ENCODE results near the gene XRCC6.
"Not testable (repeated sequence)": the region's sequence is repeated elsewhere in the genome, so short reads cannot be mapped to it uniquely, and the experiment has no call there.

Gene XRCC6

GRCh38 chr22:41621099-41621910 is at the start of gene XRCC6:
Gene XRCC6, plus strand, starts transcription at chr22:41621295. Its CDS starts 710 bp downstream, at chr22:41622005.
- no peak for TF ChIP-seq CTCF (IDR thresholded peaks at IDR 0.05; ENCODE audit: low read depth, low read length)
- H3K4me3 ChIP-seq (ENCODE audit: low read depth, low read length), result peak within 1 kb of the TSS; percentile 66

GRCh38 chr22:41571786-41572185 is 49.3 kb upstream of the XRCC6 start:
- no peak for TF ChIP-seq CTCF (IDR thresholded peaks at IDR 0.05; ENCODE audit: low read depth, low read length)
- H3K4me3 ChIP-seq (ENCODE audit: low read depth, low read length), result no peak overlapping the region

GRCh38 chr22:41572305-41572704 is 48.8 kb upstream of the XRCC6 start:
- not testable (repeated sequence) for H3K4me3 ChIP-seq (ENCODE audit: low read depth, low read length)

GRCh38 chr22:41573677-41574076 is 47.4 kb upstream of the XRCC6 start:
- H3K4me3 ChIP-seq (ENCODE audit: low read depth, low read length), result no peak overlapping the region
- TF ChIP-seq CTCF (IDR thresholded peaks at IDR 0.05; ENCODE audit: low read depth, low read length), result no peak

- TF ChIP-seq CTCF (IDR thresholded peaks at IDR 0.05; ENCODE audit: low read depth, low read length), result no peak
- no peak overlapping the region for H3K4me3 ChIP-seq (ENCODE audit: low read depth, low read length)
These were observed 46.2 kb upstream of the XRCC6 start for GRCh38 chr22:41574847-41575381.

- no peak for TF ChIP-seq CTCF (IDR thresholded peaks at IDR 0.05; ENCODE audit: low read depth, low read length)
- H3K4me3 ChIP-seq (ENCODE audit: low read depth, low read length), result no peak overlapping the region
These were observed 45.6 kb upstream of the XRCC6 start for GRCh38 chr22:41575533-41575932.

- no peak overlapping the region for H3K4me3 ChIP-seq (ENCODE audit: low read depth, low read length)
- TF ChIP-seq CTCF (IDR thresholded peaks at IDR 0.05; ENCODE audit: low read depth, low read length), result peak; percentile 64
These were observed 44.2 kb upstream of the XRCC6 start for GRCh38 chr22:41576877-41577276.

Data from WI38 (cell line).